Neuronal stem cell (in vitro differentiated cells): ENCODE data around the gene LPP.

ENCODE experiments used
- DNase-seq: peaks from one replicate; pipeline ENCODE4 v3.0.0-alpha.2; 2013; ENCODE audit warnings: low spot score
- H2AFZ ChIP-seq: one replicate; pipeline ENCODE4 v1.6.1; 2013; ENCODE audit warnings: mild to moderate bottlenecking, low read length, inconsistent platforms
- H2AK5ac ChIP-seq: 2 replicates; pipeline ENCODE4 v1.6.1; 2013; ENCODE audit warnings: low read depth, mild to moderate bottlenecking, inconsistent platforms, low read length, moderate library complexity, mixed read lengths
- H2BK120ac ChIP-seq: 2 replicates; pipeline ENCODE4 v1.6.1; 2013; ENCODE audit warnings: low read depth, mild to moderate bottlenecking, inconsistent platforms, low read length, moderate library complexity, mixed read lengths
- H2BK12ac ChIP-seq: one replicate; pipeline ENCODE4 v1.6.1; 2013; ENCODE audit warnings: low read length, inconsistent platforms
- H2BK15ac ChIP-seq: 2 replicates; pipeline ENCODE4 v1.6.1; 2013; ENCODE audit warnings: mild to moderate bottlenecking, low read length, inconsistent platforms, mixed read lengths
- H2BK5ac ChIP-seq: one replicate; pipeline ENCODE4 v1.6.1; 2013; ENCODE audit warnings: inconsistent platforms, mild to moderate bottlenecking, low read length, moderate library complexity
- H3K14ac ChIP-seq: one replicate; pipeline ENCODE4 v1.6.1; 2013; ENCODE audit warnings: low read length, inconsistent platforms
- H3K18ac ChIP-seq: 2 replicates; pipeline ENCODE4 v1.6.1; 2013; ENCODE audit warnings: low read length, inconsistent platforms
- H3K23ac ChIP-seq: 2 replicates; pipeline ENCODE4 v1.6.1; 2013; ENCODE audit warnings: low read depth, mild to moderate bottlenecking, mixed read lengths, low read length, inconsistent platforms; ENCODE audit not compliant: poor library complexity
- H3K27ac ChIP-seq: replicated peaks from 3 replicates; pipeline ENCODE4 v1.5.1; 2013; ENCODE audit warnings: low read length, inconsistent platforms
- H3K27me3 ChIP-seq, 3 experiments: 2 replicates each; pipeline ENCODE4 v1.6.1; 2013; ENCODE audit warnings: low read length in 3 of 3, mild to moderate bottlenecking in 2 of 3, inconsistent platforms in 1 of 3, low read depth in 1 of 3, mixed read lengths in 1 of 3, moderate library complexity in 1 of 3; ENCODE audit not compliant: control insufficient read depth in 3 of 3, insufficient read depth in 3 of 3
- H3K36me3 ChIP-seq, 2 donors: replicated peaks in 1 of 2; 2 replicates each; pipeline ENCODE4 v1.6.1; 2013; ENCODE audit warnings: low read length in 2 of 2; ENCODE audit not compliant: control insufficient read depth in 2 of 2, insufficient read depth in 2 of 2
- H3K4ac ChIP-seq: 2 replicates; pipeline ENCODE4 v1.6.1; 2013; ENCODE audit warnings: inconsistent platforms, mild to moderate bottlenecking, low read length, moderate library complexity
- H3K4me1 ChIP-seq, 2 donors: 1 replicate in 1 of 2; 2 replicates in 1 of 2; pipeline ENCODE4 v1.6.1; 2013; ENCODE audit warnings: low read length in 2 of 2, low read depth in 1 of 2; ENCODE audit not compliant: control insufficient read depth in 2 of 2, insufficient read depth in 1 of 2
- H3K4me2 ChIP-seq: one replicate; pipeline ENCODE4 v1.6.1; 2013; ENCODE audit warnings: mild to moderate bottlenecking, low read length, inconsistent platforms; ENCODE audit not compliant: insufficient read depth, poor library complexity, severe bottlenecking
- H3K4me3 ChIP-seq, 2 donors: 2 replicates each; pipeline ENCODE4 v1.5.1; 2013; ENCODE audit warnings: low read length in 2 of 2, mild to moderate bottlenecking in 2 of 2, inconsistent platforms in 1 of 2, moderate library complexity in 1 of 2
- H3K79me1 ChIP-seq: one replicate; pipeline ENCODE4 v1.6.1; 2013; ENCODE audit warnings: low read depth, mild to moderate bottlenecking, inconsistent platforms, low read length, moderate library complexity
- H3K9ac ChIP-seq: one replicate; pipeline ENCODE4 v1.6.1; 2013; ENCODE audit warnings: mild to moderate bottlenecking, low read depth, low read length, inconsistent platforms; ENCODE audit not compliant: poor library complexity
- H3K9me3 ChIP-seq, 2 donors: replicated peaks in 1 of 2; 2 replicates each; pipeline versions ENCODE3 to v1.6.1; 2013; ENCODE audit warnings: low read length in 2 of 2, mild to moderate bottlenecking in 2 of 2, inconsistent platforms in 1 of 2, low read depth in 1 of 2, mixed read lengths in 1 of 2, moderate library complexity in 1 of 2; ENCODE audit not compliant: control insufficient read depth in 2 of 2, insufficient read depth in 1 of 2
- H4K8ac ChIP-seq: one replicate; pipeline ENCODE4 v1.6.1; 2013; ENCODE audit warnings: low read depth, mild to moderate bottlenecking, inconsistent platforms, low read length, moderate library complexity
- H4K91ac ChIP-seq: one replicate; pipeline ENCODE4 v1.6.1; 2013; ENCODE audit warnings: low read length, low read depth, mild to moderate bottlenecking, inconsistent platforms; ENCODE audit not compliant: poor library complexity
- WGBS, 2 donors: extraction: QIAGEN DNeasy Blood & Tissue Kit; methylation state at CpG; one replicate each; pipeline ENCODE4 v1.1.7; 2013; ENCODE audit warnings: missing lambda C conversion rate in 2 of 2, mixed read lengths in 1 of 2; ENCODE audit not compliant: insufficient read length in 2 of 2, insufficient replicate concordance in 1 of 2; ENCODE audit errors: extremely low coverage in 2 of 2; 5-methylcytosine and 5-hydroxymethylcytosine counted together

LPP gene

GRCh38 chr3:188215129-188215528 is 61.2 kb downstream of the LPP start:
- no peak overlapping the region for H2BK120ac ChIP-seq
- no CpG with 5 or more reads among the region's 2 CpGs for WGBS, 2 donors

GRCh38 chr3:188217011-188217463 is 63.1 kb downstream of the LPP start:
- H3K4me1 ChIP-seq = peaks cover 0 to 5% of the 10 kb centered on the region in 2 donors

More at GRCh38 chr3:188215129-188215528, 61.2 kb downstream of the LPP start:
- H3K4me1 ChIP-seq = peaks cover 0 to 5% of the 10 kb centered on the region in 2 donors
- H3K18ac ChIP-seq = no peak overlapping the region
- H2BK12ac ChIP-seq = no peak overlapping the region
- no peaks in the 10 kb centered on the region for H3K9me3 ChIP-seq
- H2BK15ac ChIP-seq = no peak overlapping the region
- H3K23ac ChIP-seq = no peak overlapping the region
- H3K4ac ChIP-seq = no peak overlapping the region
- no peak for DNase-seq
- H4K91ac ChIP-seq = no peak overlapping the region
- H3K4me3 ChIP-seq = no peak overlapping the region
- peaks cover 0 to 23% of the 10 kb centered on the region in 2 donors for H3K36me3 ChIP-seq
- no peak overlapping the region for H3K4me2 ChIP-seq
- no peaks in the 10 kb centered on the region for H3K27me3 ChIP-seq
- H3K14ac ChIP-seq = no peak overlapping the region
- no peak overlapping the region for H2AFZ ChIP-seq
- no peak overlapping the region for H3K9ac ChIP-seq
- H4K8ac ChIP-seq = no peak overlapping the region
- H2AK5ac ChIP-seq = no peak overlapping the region
- no peaks in the 10 kb centered on the region for H3K79me1 ChIP-seq
- H2BK5ac ChIP-seq = no peak overlapping the region
- H3K27ac ChIP-seq = no peak overlapping the region

GRCh38 chr3:188217726-188218125 is 63.8 kb downstream of the LPP start:
- Histone ChIP-seq H2BK12ac (no peak overlapping the region), H2BK15ac (no peak overlapping the region), H3K4me1 (peaks cover 0 to 3% of the 10 kb centered on the region in 2 donors), H2BK5ac (no peak overlapping the region), H2AFZ (no peak overlapping the region), H3K36me3 (peaks cover 0 to 18% of the 10 kb centered on the region in 2 donors), H3K18ac (no peak overlapping the region), H2BK120ac (no peak overlapping the region), H3K9ac (no peak overlapping the region), H3K79me1 (no peaks in the 10 kb centered on the region), H3K27me3 (no peaks in the 10 kb centered on the region), H3K23ac (no peak overlapping the region), H4K91ac (no peak overlapping the region), H3K27ac (no peak overlapping the region), H3K4me2 (no peak overlapping the region), H4K8ac (no peak overlapping the region), H3K4me3 (no peak overlapping the region), H3K4ac (no peak overlapping the region), H3K9me3 (no peaks in the 10 kb centered on the region), H2AK5ac (no peak overlapping the region), H3K14ac (no peak overlapping the region)
- no CpG with 5 or more reads among the region's 4 CpGs for WGBS, 2 donors
- DNase-seq = no peak

More at GRCh38 chr3:188217011-188217463, 63.1 kb downstream of the LPP start:
- H3K9ac ChIP-seq = no peak overlapping the region
- no peak overlapping the region for H3K4ac ChIP-seq
- no peak overlapping the region for H4K91ac ChIP-seq
- H3K23ac ChIP-seq = no peak overlapping the region
- H2AFZ ChIP-seq = no peak overlapping the region
- H3K79me1 ChIP-seq = no peaks in the 10 kb centered on the region
- no peak overlapping the region for H2BK120ac ChIP-seq
- no peak overlapping the region for H3K4me3 ChIP-seq
- no peaks in the 10 kb centered on the region for H3K27me3 ChIP-seq
- no peak overlapping the region for H2BK12ac ChIP-seq
- no peak overlapping the region for H3K27ac ChIP-seq
- no peak for DNase-seq
- H3K36me3 ChIP-seq = peaks cover 0 to 18% of the 10 kb centered on the region in 2 donors
- no peak overlapping the region for H2BK15ac ChIP-seq
- H3K4me2 ChIP-seq = no peak overlapping the region
- no peak overlapping the region for H4K8ac ChIP-seq
- no peaks in the 10 kb centered on the region for H3K9me3 ChIP-seq
- H2AK5ac ChIP-seq = no peak overlapping the region
- H2BK5ac ChIP-seq = no peak overlapping the region
- no peak overlapping the region for H3K18ac ChIP-seq
- no CpG with 5 or more reads among the region's 4 CpGs for WGBS, 2 donors
- no peak overlapping the region for H3K14ac ChIP-seq

- H3K18ac ChIP-seq = no peak overlapping the region
- H3K23ac ChIP-seq = no peak overlapping the region
- H3K4me2 ChIP-seq = no peak overlapping the region
- H3K4ac ChIP-seq = no peak overlapping the region
- no peak overlapping the region for H2BK15ac ChIP-seq
- H3K36me3 ChIP-seq = peaks cover 0 to 18% of the 10 kb centered on the region in 2 donors
- H4K91ac ChIP-seq = no peak overlapping the region
- H3K9ac ChIP-seq = no peak overlapping the region
- H2BK120ac ChIP-seq = no peak overlapping the region
- H3K27me3 ChIP-seq = no peaks in the 10 kb centered on the region
- no CpG with 5 or more reads among the region's 1 CpG for WGBS, 2 donors
- H2AFZ ChIP-seq = no peak overlapping the region
- no peak overlapping the region for H3K4me3 ChIP-seq
- H4K8ac ChIP-seq = no peak overlapping the region
- H2AK5ac ChIP-seq = no peak overlapping the region
- H2BK5ac ChIP-seq = no peak overlapping the region
- H2BK12ac ChIP-seq = no peak overlapping the region
- H3K79me1 ChIP-seq = no peaks in the 10 kb centered on the region
- no peak overlapping the region for H3K27ac ChIP-seq
- H3K9me3 ChIP-seq = no peaks in the 10 kb centered on the region
- DNase-seq = no peak
- H3K4me1 ChIP-seq = no peaks in the 10 kb centered on the region
- H3K14ac ChIP-seq = no peak overlapping the region
Measured at GRCh38 chr3:188218603-188219002, 64.6 kb downstream of the LPP start.
